Kidney (tissue), 14 donors: ENCODE measurements around the gene ITCH. TPM values are rescaled to one million over a fixed set of nuclear protein-coding genes. Genes with fewer than 3 reads are reported as not detected.
"Not testable (repeated sequence)": the region's sequence is repeated elsewhere in the genome, so short reads cannot be mapped to it uniquely, and the experiment has no call there.

Experiments
- DNase-seq, 5 donors: peaks; one replicate each; pipeline ENCODE4 v3.0.0-alpha.2; 2013 to 2020
- FAIRE-seq: peaks from 2 replicates; lab custom pipeline; 2012; peaks lifted over from hg19 to GRCh38; lab: Jason Lieb, UNC
- H3K27ac ChIP-seq, 2 donors: one replicate each; pipeline ENCODE4 v1.7.0; 2013; ENCODE audit warnings: low read depth in 2 of 2, low read length in 2 of 2, inconsistent platforms in 1 of 2
- H3K27me3 ChIP-seq: one replicate; pipeline ENCODE4 v1.7.1; 2013; ENCODE audit warnings: low read length, inconsistent platforms; ENCODE audit not compliant: control insufficient read depth, insufficient read depth
- H3K36me3 ChIP-seq, 3 donors: one replicate each; pipeline versions ENCODE4 v1.7.0 to v1.7.1; 2013; ENCODE audit warnings: low read length in 3 of 3, control low read depth in 1 of 3, inconsistent platforms in 1 of 3; ENCODE audit not compliant: insufficient read depth in 3 of 3, control insufficient read depth in 2 of 3
- H3K4me1 ChIP-seq, 3 donors: one replicate each; pipeline versions ENCODE4 v1.7.0 to v1.7.1; 2013; ENCODE audit warnings: low read length in 3 of 3, inconsistent platforms in 1 of 3, low read depth in 1 of 3; ENCODE audit not compliant: control insufficient read depth in 2 of 3, insufficient read depth in 2 of 3
- H3K4me3 ChIP-seq, 3 donors: one replicate each; pipeline versions ENCODE4 v1.7.0 to v1.8.1; 2013; ENCODE audit warnings: low read length in 3 of 3, control low read depth in 1 of 3, inconsistent platforms in 1 of 3
- H3K9ac ChIP-seq, 3 donors: one replicate each; pipeline versions ENCODE4 v1.7.0 to v1.7.1; 2013; ENCODE audit warnings: low read length in 3 of 3, control low read depth in 1 of 3, inconsistent platforms in 1 of 3
- H3K9me3 ChIP-seq, 3 donors: one replicate each; pipeline versions ENCODE4 v1.7.0 to v1.7.1; 2013; ENCODE audit warnings: low read length in 3 of 3, control low read depth in 1 of 3, inconsistent platforms in 1 of 3; ENCODE audit not compliant: control insufficient read depth in 2 of 3, insufficient read depth in 1 of 3
- CTCF ChIP-seq: IDR thresholded peaks from 3 replicates; pipeline ENCODE4 v1.5.1; 2012; ENCODE audit warnings: mild to moderate bottlenecking, moderate library complexity, borderline replicate concordance; ENCODE audit not compliant: insufficient read depth; ENCODE audit errors: extremely low read depth
- intact Hi-C: fragments of 100-400 bp; cut with DNase I; formaldehyde crosslinking; loops from one replicate; pipeline ENCODE4 v1.11.1; 2022
- polyA plus RNA-seq: library from polyadenylated mRNA; stranded (reverse); fragments of 350-450 nt; fragmentation: Illumina TruSeq; extraction: RNeasy Lipid Tissue Mini Kit (QIAGEN cat#74804); gene quantifications from one replicate; pipeline ENCODE4 v1.2.3, GENCODE V29; 2014; ENCODE audit warnings: low read depth, low replicate concordance; ENCODE audit not compliant: insufficient read depth
- total RNA-seq: library from RNA; stranded (reverse); fragmentation: NEBNext Ultra II Directional; extraction: Animal tissue kit (Norgen Biotek cat#: 25700); gene quantifications from one replicate; pipeline ENCODE4 v1.2.1, GENCODE V29; 2021
- donor health status: control.
- donor health status: control.
- donor health status: control.
- donor health status: control.
- donor health status: control.
- donor health status: DM: yes; HTN: yes; CAD: no.
- donor health status: Normal renal cell carcinoma (clear cell type).

Gene ITCH
- total and polyA plus RNA-seq, 2 donors from 2014 or later = 10.1 to 63.1 TPM

GRCh38 chr20:34475979-34476736, 113.1 kb downstream of the ITCH start:
- DNase-seq (peak; percentile 48 to 85 (median 61)), FAIRE-seq (no peak)
- H3K27me3 ChIP-seq = no peaks in the 10 kb centered on the region
- peaks cover 3 to 22% (median 14%) of the 10 kb centered on the region in 3 donors for H3K36me3 ChIP-seq
- no peaks in the 10 kb centered on the region for H3K9me3 ChIP-seq
- H3K9ac ChIP-seq = peak overlapping the region in 1 of 3 donors; percentile 3
- peaks cover 0 to 5% (median 0%) of the 10 kb centered on the region in 3 donors for H3K4me1 ChIP-seq
- intact Hi-C loops = no loop called here
- TF ChIP-seq CTCF = peak; percentile 54
- H3K4me3 ChIP-seq = no peak overlapping the region
- H3K27ac ChIP-seq = no peak overlapping the region

- intact Hi-C loops = no loop called here
- DNase-seq = no peak
These were observed 116.6 kb downstream of the ITCH start for GRCh38 chr20:34479627-34480026.

GRCh38 chr20:34482154-34482553, 119.1 kb downstream of the ITCH start:
- H3K4me1 ChIP-seq, DNase-seq, H3K9ac ChIP-seq, FAIRE-seq, H3K9me3 ChIP-seq, H3K27ac ChIP-seq, H3K4me3 ChIP-seq, H3K27me3 ChIP-seq, intact Hi-C loops: not testable (repeated sequence)
- H3K36me3 ChIP-seq = peaks cover 3 to 18% (median 15%) of the 10 kb centered on the region in 3 donors

More at GRCh38 chr20:34479627-34480026, 116.6 kb downstream of the ITCH start:
- Histone ChIP-seq H3K4me1 (peaks cover 0 to 11% (median 0%) of the 10 kb centered on the region in 3 donors), H3K9ac (no peak overlapping the region), H3K9me3 (no peaks in the 10 kb centered on the region), H3K27ac (no peak overlapping the region), H3K27me3 (no peaks in the 10 kb centered on the region), H3K36me3 (peaks cover 3 to 23% (median 15%) of the 10 kb centered on the region in 3 donors), H3K4me3 (no peak overlapping the region)
- TF ChIP-seq CTCF = no peak
- no peak for FAIRE-seq

GRCh38 chr20:34483585-34484220, 120.6 kb downstream of the ITCH start:
- H3K4me1 ChIP-seq, H3K9me3 ChIP-seq, H3K4me3 ChIP-seq, H3K9ac ChIP-seq, FAIRE-seq, H3K27ac ChIP-seq, intact Hi-C loops, H3K27me3 ChIP-seq, DNase-seq: not testable (repeated sequence)
- peaks cover 3 to 10% (median 9%) of the 10 kb centered on the region in 3 donors for H3K36me3 ChIP-seq
